OCI-M2 (cell line): ENCODE data around the gene TAS1R2.
"Not testable (repeated sequence)": the region's sequence is repeated elsewhere in the genome, so short reads cannot be mapped to it uniquely, and the experiment has no call there.

Source experiments
- DNase-seq: peaks from one replicate; lab custom pipeline; 2025; ENCODE audit not compliant: unreplicated experiment; lab: John Stamatoyannopoulos, UW

The TAS1R2 gene

DNA sequence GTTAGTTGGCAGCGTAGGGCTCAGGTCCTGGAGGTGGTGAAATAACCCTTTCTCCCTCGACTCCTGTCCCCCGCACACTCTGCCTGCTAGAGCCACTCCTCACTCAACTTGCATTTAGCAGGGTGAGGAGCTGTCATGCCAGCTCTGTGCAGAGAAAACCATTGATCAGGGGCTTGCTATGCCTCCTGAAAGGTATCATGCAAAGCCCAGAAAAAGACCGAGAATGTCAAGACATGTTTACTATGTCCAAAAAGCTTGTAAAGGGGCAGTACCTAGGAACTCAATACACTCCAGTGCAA, 24.9 kb upstream of the TAS1R2 start:
- DNase-seq: no peak

DNA sequence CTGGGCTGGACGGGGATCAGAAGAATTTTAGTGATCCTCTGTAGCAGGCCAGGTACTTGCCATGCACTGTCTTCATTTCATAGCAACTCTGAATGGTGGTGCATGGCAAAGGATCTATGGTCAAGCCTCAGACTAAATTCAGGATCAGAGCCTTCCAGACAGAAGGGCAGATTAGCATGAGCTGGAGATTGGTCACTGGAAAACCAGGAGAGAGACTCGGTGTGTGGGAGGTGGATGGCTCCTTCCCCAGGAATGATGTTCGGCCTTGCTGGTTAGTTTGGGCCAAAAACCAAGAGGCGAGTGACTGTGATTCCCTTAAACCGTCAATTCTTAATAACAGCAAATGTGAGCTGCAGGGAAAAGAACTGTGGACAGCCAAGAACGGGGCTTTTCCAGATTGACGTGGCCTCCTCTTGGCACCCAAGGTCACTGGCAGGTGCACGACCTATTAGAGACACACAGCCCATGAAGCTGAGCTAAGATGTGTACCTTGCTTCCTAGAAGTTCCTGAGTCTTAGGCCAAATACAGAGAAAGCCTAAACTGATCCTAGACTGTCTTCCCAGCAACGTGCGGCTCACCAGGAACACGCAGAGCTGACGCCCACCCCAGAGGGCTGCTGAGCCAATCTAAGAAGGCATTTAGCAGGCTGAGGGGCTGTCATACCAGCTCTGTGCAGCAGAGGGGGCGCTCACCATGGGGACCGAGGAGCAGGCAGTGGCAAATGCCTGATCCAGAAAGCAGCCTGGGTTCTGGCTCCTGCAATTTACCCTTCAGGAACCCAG, 24.4 kb upstream of the TAS1R2 start:
- DNase-seq: no peak

DNA sequence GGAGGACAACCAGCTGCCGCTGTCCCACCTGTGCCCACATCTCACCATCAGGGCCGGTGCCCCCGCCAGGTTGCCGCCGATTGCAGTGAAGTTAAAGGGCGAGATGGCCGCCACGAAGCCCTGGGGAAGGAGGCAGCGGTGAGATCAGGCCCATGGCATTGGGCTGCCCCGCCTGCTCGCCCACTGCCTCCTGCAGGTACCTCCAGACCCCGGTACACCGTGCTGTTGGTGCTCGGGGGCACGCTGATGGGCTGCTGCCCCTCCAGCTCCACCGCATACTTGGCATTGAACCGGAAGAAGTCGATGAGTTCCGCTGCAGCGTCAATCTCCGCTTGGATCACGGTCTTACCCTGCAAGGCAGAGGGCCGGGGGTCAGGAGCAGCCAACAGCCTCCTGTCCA, 23.6 kb upstream of the TAS1R2 start:
- DNase-seq: no peak

DNA sequence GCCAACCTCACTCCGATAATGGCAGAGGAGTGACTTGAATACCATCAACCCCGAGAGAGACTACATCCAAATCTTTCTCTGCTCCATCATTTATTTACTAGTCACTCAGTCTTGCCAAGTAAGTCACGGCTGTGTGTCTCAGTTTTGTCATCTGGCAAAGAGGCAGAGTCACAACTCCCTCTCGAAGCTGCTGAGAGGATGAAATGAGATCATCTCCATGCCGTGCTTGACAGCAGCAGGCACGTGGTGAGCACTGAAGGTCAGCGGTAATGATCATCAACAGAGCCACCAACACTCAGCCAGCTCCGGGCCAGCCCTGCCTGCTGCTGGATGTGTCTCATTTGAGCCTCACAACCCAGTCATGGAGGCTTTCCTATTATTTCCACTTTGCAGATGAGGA, 23.0 kb upstream of the TAS1R2 start:
- DNase-seq: no peak

DNA sequence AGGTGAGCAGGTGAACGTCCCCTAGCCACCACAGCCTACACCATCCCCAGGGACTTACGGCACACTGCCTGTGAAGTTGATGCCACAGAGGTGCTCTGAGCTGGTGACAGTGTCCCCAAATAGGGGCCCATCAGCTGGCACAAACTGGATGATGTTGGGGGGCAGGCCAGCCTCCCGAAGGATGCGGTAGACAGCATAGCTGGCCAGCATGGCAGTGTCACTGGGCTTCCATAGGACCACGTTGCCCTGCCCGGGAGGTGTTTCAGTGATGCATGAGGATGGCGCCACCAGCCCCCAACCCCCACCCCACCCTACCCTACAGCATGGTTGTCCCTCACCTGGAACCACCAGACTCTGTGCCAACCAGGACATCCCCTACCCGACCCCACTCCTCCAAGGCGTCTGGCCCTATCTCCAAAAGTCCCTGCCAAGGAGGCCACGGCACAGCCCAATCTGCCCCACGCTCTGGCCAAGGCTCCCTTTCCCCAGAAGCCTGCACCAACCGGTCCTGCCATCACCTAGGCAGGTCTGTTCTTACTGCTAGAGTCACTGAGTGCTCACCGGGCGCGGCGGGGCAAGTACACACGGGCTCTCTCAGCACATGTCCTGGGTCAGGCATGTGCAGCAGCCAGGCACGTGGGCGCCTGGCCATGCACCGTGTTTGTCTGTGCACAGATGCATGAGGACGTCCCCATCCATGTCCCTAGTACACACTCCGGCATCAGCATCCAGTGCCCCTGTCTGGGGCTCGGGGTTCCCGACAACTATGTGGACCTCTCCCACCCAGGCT, 22.4 kb upstream of the TAS1R2 start:
- DNase-seq: no peak

DNA sequence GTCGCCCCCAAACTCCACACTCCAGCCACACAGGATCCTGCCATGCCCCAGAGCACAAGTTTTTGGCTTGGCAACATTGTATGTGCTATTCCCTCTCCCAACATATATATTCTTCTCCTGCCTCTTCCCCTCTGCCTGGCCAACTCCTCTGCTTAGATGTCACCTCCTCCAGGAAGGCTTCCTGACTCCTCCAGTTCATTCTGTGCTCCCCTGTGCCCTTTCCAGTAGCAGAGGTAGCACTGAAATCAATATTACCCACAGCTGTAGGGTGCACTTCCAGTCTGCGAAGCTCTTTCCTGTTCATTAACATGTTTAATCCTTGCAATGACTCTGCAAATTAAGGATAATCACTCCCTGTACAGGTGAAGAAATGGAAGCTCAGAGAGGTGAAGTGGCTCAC, 21.7 kb upstream of the TAS1R2 start:
- no peak for DNase-seq

DNA sequence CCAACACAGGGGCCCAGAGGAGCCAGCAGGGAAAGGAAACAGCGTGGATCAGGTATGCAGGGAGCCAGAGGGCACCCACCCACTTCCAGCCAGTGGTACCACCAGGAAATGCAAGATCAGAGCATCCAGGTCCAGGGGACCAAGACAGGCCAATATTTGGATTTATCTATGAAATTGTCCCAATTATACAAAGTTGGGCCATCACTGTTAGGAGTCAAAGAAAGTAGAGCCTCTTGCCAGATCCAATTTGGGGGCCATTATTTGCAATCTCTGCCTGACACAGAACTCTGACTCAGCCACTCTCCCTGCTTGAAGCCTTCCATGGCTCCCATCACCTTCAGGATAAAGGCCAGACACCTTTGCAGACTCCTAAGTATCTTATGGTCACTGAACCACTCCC, 21.1 kb upstream of the TAS1R2 start:
- DNase-seq: no peak

DNA sequence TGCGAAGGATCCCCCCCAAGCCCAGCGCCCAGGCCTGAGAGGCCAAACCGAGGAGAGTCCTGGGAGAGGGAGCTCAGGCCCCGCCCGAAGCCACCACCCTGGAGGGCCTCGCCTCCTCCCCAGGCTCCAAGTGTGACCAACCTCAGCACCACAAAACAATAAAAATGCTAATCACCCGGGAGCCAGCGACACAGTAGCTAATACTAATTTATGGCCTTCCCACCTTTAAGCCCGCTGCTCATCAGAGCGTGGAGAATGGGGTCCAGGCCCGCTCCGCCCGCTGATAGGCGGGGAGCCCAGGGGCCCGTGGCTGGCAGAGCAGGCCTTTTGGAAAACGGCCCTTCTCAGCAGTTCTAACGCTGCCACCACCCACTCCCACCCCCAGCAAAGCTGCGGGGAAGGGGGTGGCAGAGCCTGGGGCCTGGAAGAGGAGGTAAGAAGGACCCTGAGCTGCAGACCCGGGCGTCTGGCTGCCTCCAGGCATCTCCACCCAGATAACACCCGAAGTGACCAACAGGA, 20.4 kb upstream of the TAS1R2 start:
- no peak for DNase-seq

DNA sequence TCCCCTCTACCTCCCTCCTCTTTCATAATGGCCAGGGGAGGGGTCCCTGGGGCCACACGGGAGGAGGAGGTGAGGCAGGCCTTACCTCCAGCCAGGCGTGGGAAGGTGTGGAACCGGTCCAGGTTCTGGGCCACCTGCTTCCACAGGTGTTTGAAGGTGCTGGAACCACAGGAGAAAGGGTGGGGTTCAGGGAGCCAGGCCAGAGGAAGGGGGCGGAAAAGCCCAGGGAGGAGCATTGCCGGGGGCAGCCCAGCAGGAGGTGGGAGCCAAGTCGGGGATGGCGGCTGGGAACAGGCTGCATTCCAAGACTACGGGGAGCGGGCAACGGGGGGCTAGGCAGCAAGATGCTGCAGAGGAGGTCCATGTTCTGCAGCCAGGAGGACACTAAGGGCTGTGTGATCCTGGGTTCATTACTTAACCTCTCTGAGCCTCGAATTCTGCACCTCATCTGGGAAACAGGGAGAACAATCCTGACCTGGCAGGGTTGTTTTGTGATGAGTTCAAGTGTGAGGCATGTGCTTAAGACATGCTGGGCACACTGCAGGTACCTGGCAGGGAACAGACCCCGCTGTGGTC, 19.8 kb upstream of the TAS1R2 start:
- DNase-seq: no peak

DNA sequence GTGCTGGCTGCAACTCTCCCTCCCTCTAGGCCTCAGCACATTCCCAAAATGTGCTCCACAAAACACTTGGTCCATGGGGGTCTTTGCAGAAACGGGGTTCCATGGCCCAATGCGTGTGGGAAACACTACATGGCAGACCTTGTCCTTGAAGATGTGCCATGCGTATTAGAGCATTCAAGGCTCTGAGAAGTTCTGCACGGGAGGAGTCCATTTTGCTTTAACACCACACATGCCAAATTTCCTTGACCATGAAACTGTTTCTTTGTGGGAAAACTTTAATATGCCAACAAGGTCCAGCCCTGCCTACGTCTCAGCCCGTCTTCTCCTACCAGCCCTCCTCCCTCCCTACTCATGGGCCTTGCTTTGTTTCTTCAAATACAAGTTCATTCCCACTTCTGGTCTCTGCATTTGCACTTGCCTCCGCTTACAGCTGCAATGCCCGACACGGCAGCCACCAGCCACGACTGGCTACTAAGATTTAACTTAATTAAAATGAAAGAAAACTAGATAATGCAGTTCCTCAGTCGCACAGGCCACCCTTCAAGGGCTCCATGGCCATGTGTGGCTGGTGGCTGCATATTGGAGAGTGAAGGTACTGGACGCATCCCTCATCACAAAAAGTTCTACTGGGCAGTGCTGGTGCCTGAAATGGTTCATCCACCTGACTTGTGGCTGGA, 19.2 kb upstream of the TAS1R2 start:
- DNase-seq: no peak

DNA sequence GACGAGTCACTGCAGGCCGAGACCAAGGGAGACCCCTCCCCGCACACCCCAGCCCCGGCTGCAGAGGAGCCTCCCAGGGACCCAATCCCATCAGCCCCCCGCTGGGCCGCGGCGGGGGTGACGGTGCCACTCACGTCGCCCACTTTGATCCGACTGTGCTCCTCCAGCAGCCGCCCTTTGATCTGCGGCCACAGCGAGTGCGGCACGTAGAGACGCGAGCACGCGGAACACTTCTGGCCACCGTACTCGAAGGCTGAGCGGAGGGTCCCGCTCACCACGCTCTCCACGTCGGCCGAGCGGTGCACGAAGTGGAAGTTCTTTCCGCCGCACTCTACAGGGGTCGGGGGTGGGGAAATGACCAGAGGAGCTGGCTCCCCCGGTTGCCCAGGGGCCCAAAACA, 17.8 kb upstream of the TAS1R2 start:
- no peak for DNase-seq

DNA sequence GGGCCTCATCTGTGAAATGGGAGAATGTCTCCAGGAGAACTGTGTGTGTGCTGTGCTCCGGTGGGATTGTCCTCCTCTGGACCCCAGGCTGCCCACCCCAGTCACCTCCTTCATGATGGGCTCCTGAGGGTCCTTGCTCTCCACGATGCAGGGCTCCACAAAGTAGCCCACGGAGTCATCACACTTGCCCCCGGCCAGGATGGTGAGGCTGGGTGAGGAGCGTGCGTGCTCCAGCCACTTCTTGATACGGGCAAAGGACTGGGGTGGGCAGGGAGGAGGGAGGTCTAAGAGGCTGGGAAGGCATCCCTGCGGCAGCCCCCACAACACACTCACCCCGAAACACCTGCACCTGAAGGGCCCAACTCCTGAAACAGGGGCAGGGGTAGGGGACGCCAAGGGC, 16.8 kb upstream of the TAS1R2 start:
- no peak for DNase-seq

DNA sequence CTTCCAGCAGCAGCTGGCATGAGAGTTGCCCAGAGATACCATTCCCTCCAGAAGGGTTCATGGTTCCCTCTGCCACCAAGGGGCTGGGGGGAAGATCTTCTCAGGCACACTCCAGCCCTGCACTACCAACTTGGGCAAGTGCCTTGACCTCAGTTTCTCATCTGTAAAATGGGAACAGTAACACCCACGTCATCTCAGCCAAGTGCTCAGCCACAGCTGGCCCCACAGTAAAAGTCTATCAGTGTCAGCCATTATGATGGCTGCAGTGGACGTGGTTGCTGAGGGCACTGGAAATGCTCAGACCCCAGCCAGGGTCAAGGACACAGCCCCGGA, 16.3 kb upstream of the TAS1R2 start:
- DNase-seq: no peak

DNA sequence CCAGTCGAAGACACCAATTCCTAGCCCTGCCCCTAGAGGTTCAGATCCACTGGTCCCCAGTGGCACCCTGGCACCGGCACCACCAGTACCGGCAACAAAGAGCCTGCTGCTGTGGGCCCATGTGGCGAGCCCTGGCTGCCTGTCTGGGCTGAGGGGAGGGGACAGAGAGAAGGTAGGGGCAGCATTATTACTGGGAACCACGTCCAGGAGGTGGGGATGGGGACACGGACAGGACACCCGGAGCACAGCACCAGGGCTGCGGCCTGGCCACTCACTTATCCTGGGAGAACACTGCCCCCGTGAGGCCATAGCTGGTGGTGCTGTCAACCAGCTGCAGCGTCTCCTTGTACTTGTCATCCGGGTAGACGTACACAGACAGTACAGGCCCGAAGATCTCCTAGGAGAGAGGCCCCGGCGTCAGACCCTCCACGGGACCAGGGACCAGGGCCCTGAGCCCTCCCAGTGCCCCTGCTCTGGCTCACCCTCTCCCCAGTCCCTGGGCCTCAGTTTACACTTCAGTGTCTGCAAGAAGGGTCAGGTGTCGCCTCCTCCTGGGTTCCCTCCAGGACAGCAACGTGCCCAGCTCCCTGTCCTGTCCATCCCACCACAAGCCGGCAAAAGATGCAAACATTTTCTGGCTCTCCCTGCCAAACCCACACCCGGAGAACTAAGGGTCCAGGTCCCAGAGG, 15.8 kb upstream of the TAS1R2 start:
- no peak for DNase-seq

DNA sequence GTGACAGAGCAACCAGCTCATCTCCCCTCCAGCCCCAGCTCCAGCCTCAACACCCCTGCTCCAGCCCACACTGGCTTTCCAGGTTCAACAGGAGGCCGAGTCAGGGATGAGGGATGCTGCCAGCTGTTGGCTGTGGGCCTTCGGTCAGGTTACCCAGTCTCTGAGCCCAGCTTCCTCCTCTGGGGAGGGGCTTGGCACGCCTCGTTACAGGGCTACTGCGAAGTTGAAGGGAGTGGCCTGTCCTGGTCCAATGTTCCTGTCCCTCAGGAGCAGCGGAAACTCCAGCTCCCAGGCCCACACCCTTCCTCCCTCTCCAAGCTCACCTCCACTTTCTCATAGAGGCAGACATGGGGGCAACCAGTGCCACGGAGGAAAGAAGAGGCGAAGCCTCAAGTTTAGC, 15.1 kb upstream of the TAS1R2 start:
- DNase-seq: no peak

DNA sequence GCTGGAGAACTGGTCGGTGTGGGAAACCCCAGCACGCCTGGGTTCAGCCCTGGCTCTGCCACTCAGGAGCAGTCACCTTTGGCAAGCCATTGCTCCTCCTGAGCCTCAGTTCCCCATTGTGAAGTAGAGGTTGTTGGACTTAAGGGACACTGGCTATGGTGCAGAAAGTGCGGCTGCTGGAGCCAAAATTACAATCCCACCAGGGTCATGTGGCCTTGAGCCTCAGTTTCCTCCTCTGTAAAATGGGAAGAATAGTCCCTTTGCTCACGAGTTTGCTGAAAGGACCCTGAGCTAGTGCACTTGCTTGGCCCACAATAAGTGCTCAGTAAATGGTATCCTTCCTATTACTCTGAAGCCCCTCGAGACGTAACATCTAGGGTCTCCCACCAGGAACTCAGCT, 14.6 kb upstream of the TAS1R2 start:
- DNase-seq: no peak

DNA sequence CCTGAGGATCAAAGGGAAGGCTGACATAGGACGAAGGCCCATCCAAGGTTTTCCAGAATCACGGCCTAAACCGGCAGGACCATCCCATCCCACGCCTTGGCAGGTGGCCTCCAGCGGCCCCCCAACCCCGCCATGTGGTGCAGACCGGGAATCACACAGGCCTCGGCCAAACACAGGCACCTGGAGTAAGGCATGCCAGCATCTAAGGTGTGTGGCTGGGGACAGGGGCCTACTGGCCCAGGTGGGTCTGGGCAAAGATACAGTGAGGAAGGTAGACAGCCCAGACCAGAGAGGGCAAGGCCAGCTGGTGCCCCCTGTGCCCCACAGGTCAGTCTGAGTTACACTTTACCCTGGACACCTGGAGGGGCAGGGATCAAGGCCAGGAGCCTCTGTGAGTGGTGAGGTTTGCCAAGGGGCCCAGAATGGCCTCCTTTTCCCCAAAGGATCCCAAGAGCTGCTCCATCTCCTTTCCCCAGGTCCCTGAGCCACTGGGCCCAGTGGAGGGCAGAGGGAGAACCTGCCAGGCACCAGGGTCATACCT, 12.7 kb upstream of the TAS1R2 start:
- DNase-seq: no peak

DNA sequence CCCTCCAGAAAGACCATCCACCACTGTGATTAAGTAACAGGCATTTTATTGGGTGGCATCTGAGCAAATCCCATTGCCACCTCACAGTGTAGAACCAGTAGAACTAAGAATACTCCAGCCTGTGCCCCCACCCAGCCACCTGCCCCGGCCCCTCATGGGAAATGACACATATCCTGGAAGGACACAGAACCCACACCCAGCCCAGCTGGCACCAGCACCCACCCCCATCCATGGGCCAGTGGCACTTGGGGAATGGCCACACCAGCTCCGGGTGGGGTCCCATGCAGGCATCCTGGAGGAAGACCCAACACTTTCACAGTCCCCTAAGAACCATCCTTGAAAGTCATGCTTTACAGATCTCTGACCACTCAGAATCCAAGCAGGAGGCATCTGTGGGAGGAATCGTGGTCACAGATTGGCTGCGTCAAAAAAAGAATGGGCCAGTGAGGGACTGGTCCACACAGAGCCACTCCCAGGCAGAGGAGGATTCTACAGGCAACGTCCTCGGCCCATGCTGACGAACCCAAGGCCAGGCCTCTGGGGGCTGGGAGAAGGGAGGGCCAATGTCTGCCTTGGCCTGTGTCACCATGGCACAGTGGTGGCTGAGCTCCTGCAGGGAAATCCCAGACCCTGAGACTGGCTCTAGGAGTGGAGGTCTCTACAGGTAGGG, 12.1 kb upstream of the TAS1R2 start:
- no peak for DNase-seq

DNA sequence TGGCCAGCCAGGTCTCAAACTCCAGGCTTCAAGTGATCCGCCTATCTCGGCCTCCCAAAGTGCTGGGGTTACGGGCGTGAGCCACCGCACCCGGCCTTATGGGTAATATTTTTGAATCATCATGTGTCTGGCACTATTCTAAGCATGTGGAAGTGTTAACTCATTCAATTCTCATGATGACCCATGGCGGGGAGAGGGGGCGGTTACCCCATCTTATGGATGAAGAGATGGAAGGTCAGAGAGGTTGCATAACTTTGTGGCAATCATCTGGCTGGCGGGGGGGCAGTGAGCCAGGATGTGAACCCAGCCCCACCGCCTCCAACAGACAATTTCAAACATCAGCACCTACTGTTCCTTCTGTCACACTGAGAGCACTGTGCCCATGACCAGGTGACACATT, 11.5 kb upstream of the TAS1R2 start:
- no peak for DNase-seq

DNA sequence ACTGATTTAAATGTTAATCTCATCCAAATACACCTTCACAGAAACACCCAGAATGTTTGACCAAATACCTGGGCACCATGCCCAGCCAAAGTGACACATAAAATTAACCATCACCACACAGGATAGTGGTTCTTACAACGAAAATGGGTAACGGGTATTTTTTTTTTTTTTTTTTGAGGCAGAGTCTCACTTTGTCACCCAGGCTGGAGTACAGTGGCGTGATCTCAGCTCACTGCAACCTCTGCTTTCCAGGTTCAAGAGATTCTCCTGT, 11.1 kb upstream of the TAS1R2 start:
- DNase-seq: not testable (repeated sequence)
